Panc1 (cell line): ENCODE data around the gene RBM45.

Experiments used
- POLR2AphosphoS5 ChIP-seq: IDR thresholded peaks from 2 replicates; pipeline ENCODE4 v1.6.1; 2012; ENCODE audit warnings: mild to moderate bottlenecking, low read depth, low read length, moderate library complexity
- TF ChIP-seq, protein P1 (sequence below): fragments of 450-650 bp; IDR thresholded peaks from 2 replicates; pipeline ENCODE4 v1.5.1; 2017; ENCODE audit warnings: mild to moderate bottlenecking
- TF ChIP-seq, protein P2 (sequence below), 2 experiments: IDR thresholded peaks; 2 replicates each; pipeline ENCODE4 v1.6.1; 2011 to 2012; ENCODE audit warnings: low read depth in 2 of 2, control low read depth in 1 of 2, low read length in 1 of 2, mild to moderate bottlenecking in 1 of 2, moderate library complexity in 1 of 2; ENCODE audit not compliant: insufficient read depth in 1 of 2

DNA sequence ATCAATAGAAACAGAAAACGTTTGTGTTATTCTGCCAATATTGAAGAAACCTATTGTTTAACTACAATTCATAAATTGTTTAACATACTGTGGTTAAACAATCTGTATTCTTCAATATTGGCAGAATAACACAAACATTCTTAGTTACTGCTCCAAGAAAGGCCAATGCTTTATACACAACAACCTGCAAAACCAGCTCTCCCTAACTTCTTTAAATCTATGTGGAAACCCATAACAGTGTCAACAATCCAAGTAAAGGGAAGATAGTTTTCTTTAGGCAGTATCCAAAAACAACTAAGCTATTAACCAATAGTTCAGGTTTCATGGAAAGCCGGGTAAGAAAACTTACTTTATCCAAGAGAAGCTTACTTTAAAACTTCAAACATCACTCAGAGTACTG, 6.2 kb upstream of the RBM45 start:
- TF ChIP-seq, protein P1, sequence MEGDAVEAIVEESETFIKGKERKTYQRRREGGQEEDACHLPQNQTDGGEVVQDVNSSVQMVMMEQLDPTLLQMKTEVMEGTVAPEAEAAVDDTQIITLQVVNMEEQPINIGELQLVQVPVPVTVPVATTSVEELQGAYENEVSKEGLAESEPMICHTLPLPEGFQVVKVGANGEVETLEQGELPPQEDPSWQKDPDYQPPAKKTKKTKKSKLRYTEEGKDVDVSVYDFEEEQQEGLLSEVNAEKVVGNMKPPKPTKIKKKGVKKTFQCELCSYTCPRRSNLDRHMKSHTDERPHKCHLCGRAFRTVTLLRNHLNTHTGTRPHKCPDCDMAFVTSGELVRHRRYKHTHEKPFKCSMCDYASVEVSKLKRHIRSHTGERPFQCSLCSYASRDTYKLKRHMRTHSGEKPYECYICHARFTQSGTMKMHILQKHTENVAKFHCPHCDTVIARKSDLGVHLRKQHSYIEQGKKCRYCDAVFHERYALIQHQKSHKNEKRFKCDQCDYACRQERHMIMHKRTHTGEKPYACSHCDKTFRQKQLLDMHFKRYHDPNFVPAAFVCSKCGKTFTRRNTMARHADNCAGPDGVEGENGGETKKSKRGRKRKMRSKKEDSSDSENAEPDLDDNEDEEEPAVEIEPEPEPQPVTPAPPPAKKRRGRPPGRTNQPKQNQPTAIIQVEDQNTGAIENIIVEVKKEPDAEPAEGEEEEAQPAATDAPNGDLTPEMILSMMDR, result no peak
- no peak for TF ChIP-seq POLR2AphosphoS5
- TF ChIP-seq, protein P2, sequence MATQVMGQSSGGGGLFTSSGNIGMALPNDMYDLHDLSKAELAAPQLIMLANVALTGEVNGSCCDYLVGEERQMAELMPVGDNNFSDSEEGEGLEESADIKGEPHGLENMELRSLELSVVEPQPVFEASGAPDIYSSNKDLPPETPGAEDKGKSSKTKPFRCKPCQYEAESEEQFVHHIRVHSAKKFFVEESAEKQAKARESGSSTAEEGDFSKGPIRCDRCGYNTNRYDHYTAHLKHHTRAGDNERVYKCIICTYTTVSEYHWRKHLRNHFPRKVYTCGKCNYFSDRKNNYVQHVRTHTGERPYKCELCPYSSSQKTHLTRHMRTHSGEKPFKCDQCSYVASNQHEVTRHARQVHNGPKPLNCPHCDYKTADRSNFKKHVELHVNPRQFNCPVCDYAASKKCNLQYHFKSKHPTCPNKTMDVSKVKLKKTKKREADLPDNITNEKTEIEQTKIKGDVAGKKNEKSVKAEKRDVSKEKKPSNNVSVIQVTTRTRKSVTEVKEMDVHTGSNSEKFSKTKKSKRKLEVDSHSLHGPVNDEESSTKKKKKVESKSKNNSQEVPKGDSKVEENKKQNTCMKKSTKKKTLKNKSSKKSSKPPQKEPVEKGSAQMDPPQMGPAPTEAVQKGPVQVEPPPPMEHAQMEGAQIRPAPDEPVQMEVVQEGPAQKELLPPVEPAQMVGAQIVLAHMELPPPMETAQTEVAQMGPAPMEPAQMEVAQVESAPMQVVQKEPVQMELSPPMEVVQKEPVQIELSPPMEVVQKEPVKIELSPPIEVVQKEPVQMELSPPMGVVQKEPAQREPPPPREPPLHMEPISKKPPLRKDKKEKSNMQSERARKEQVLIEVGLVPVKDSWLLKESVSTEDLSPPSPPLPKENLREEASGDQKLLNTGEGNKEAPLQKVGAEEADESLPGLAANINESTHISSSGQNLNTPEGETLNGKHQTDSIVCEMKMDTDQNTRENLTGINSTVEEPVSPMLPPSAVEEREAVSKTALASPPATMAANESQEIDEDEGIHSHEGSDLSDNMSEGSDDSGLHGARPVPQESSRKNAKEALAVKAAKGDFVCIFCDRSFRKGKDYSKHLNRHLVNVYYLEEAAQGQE (IDR thresholded peaks at IDR 0.05; ENCODE audit: insufficient read depth in 1 of 2, low read depth in 2 of 2, low read length in 1 of 2), result no peak
